GM23338 (cell line): Measurements from ENCODE around the gene XAGE3. TPM values are rescaled to one million over a fixed set of nuclear protein-coding genes. Genes with fewer than 3 reads are reported as not detected.

ENCODE experiments used
- ATAC-seq: fragments of 200-7000 bp; cut with Tn5 transposase; 3 replicates; pipeline ENCODE4 v1.9.1; 2020
- DNase-seq: peaks from one replicate; pipeline ENCODE4 v3.0.0-alpha.2; 2015; ENCODE audit warnings: low spot score
- H2AFZ ChIP-seq: fragments of 200-600 bp; sonication (generic); 2 replicates; pipeline ENCODE4 v1.8.0; 2016; ENCODE audit warnings: antibody characterized with exemption, mild to moderate bottlenecking, moderate library complexity
- H3F3A ChIP-seq: fragments of 200-600 bp; sonication (generic); replicated peaks from 2 replicates; pipeline ENCODE4 v1.8.0; 2017; ENCODE audit warnings: antibody characterized with exemption, mixed run types, low read depth
- H3K27ac ChIP-seq: fragments of 200-600 bp; sonication (generic); 2 replicates; pipeline ENCODE4 v1.6.1; 2016; ENCODE audit warnings: low read depth
- H3K27me3 ChIP-seq: fragments of 200-600 bp; sonication (generic); 2 replicates; pipeline ENCODE4 v1.8.0; 2016; ENCODE audit warnings: mild to moderate bottlenecking, mixed run types, moderate library complexity; ENCODE audit not compliant: insufficient read depth
- H3K36me3 ChIP-seq: fragments of 200-600 bp; sonication (generic); 2 replicates; pipeline ENCODE4 v1.8.0; 2016; ENCODE audit warnings: mild to moderate bottlenecking; ENCODE audit not compliant: insufficient read depth
- H3K4me1 ChIP-seq: fragments of 200-600 bp; sonication (generic); 2 replicates; pipeline ENCODE4 v1.8.0; 2016; ENCODE audit warnings: mild to moderate bottlenecking, moderate library complexity; ENCODE audit not compliant: insufficient read depth
- H3K4me2 ChIP-seq: fragments of 200-600 bp; sonication (generic); 2 replicates; pipeline ENCODE4 v1.7.1; 2017; ENCODE audit warnings: mixed run types
- H3K4me3 ChIP-seq: fragments of 200-600 bp; sonication (generic); 2 replicates; pipeline ENCODE4 v1.6.1; 2016; ENCODE audit warnings: mixed run types
- H3K79me2 ChIP-seq: fragments of 200-600 bp; sonication (generic); replicated peaks from 2 replicates; pipeline ENCODE4 v1.8.0; 2017; ENCODE audit warnings: mild to moderate bottlenecking; ENCODE audit not compliant: insufficient read depth
- H3K9me2 ChIP-seq: fragments of 200-600 bp; sonication (generic); 2 replicates; pipeline ENCODE4 v1.8.0; 2017; ENCODE audit not compliant: insufficient read depth
- H4K20me1 ChIP-seq: fragments of 200-600 bp; sonication (generic); replicated peaks from 2 replicates; pipeline ENCODE4 v1.8.0; 2017; ENCODE audit warnings: mild to moderate bottlenecking; ENCODE audit not compliant: insufficient read depth
- H3K27ac Mint-ChIP-seq: 2 replicates; pipeline ENCODE4 v1.8.0; 2020; ENCODE audit warnings: inconsistent platforms, mild to moderate bottlenecking, moderate library complexity, mixed read lengths
- H3K27me3 Mint-ChIP-seq: 3 replicates; pipeline ENCODE4 v1.8.0; 2022; ENCODE audit warnings: low read depth, mild to moderate bottlenecking, moderate library complexity, mixed read lengths, inconsistent platforms; ENCODE audit not compliant: insufficient read depth, poor library complexity
- H3K36me3 Mint-ChIP-seq: 3 replicates; pipeline ENCODE4 v1.8.0; 2021; ENCODE audit warnings: low read depth, mild to moderate bottlenecking, inconsistent platforms, moderate library complexity, mixed read lengths
- H3K4me1 Mint-ChIP-seq: 3 replicates; pipeline ENCODE4 v1.8.0; 2020; ENCODE audit warnings: mild to moderate bottlenecking, inconsistent platforms, mixed read lengths
- H3K4me3 Mint-ChIP-seq: 3 replicates; pipeline ENCODE4 v1.8.0; 2021; ENCODE audit warnings: moderate library complexity, mild to moderate bottlenecking, inconsistent platforms, mixed read lengths
- H3K9me3 Mint-ChIP-seq: 3 replicates; pipeline ENCODE4 v1.8.0; 2020; ENCODE audit warnings: moderate library complexity, mild to moderate bottlenecking, inconsistent platforms, mixed read lengths
- CREB1 ChIP-seq: fragments of 250-450 bp; sonication (Bioruptor Pico); IDR thresholded peaks from 2 replicates; pipeline ENCODE4 v1.5.0; 2020; ENCODE audit warnings: low read depth, mild to moderate bottlenecking, moderate library complexity
- EZH2 ChIP-seq: fragments of 200-600 bp; sonication (generic); IDR thresholded peaks from one replicate; pipeline ENCODE4 v1.8.0; 2017; ENCODE audit warnings: antibody characterized with exemption, mild to moderate bottlenecking, low read depth; ENCODE audit not compliant: unreplicated experiment
- JUNB ChIP-seq: IDR thresholded peaks from one replicate; pipeline ENCODE4 v1.6.1; 2016; ENCODE audit warnings: antibody characterized with exemption; ENCODE audit not compliant: unreplicated experiment
- REST ChIP-seq: IDR thresholded peaks from one replicate; pipeline ENCODE4 v1.6.1; 2018; ENCODE audit warnings: antibody characterized with exemption; ENCODE audit not compliant: unreplicated experiment
- STAT1 ChIP-seq: IDR thresholded peaks from one replicate; pipeline ENCODE4 v1.6.1; 2016; ENCODE audit warnings: antibody characterized with exemption; ENCODE audit not compliant: unreplicated experiment
- ZNF114 ChIP-seq: fragments of 250-450 bp; sonication (Bioruptor Pico); IDR thresholded peaks from 2 replicates; pipeline ENCODE4 v1.5.0; 2020; ENCODE audit warnings: mild to moderate bottlenecking, moderate library complexity
- ZNF331 ChIP-seq: fragments of 250-450 bp; sonication (Bioruptor Pico); IDR thresholded peaks from 2 replicates; pipeline ENCODE4 v1.5.0; 2020; ENCODE audit warnings: low read depth, mild to moderate bottlenecking, moderate library complexity
- polyA plus RNA-seq: library from polyadenylated mRNA; unstranded; fragments of >200 nt; fragmentation: Nextera tagmentation; extraction: Ambion mirVana; gene quantifications from 2 replicates; pipeline ENCODE4 v1.2.1, GENCODE V29; 2016
- total RNA-seq: library from RNA; depleted of rRNA; stranded (reverse); fragments of >200 nt; shearing (Covaris generic); gene quantifications from 2 replicates; pipeline ENCODE4 v1.2.3, GENCODE V29; 2014
- TF ChIP-seq, protein P1 (sequence below): fragments of 250-450 bp; sonication (Bioruptor Pico); IDR thresholded peaks from 2 replicates; pipeline ENCODE4 v1.5.0; 2020; ENCODE audit warnings: mild to moderate bottlenecking, moderate library complexity

XAGE3 gene
- total and polyA plus RNA-seq, 2 experiments from 2014 or later = not detected

GRCh38 chrX:52824608-52825007 is 43.3 kb downstream of the XAGE3 start:
- Mint-ChIP-seq H3K9me3 (peaks cover 9% of the 10 kb centered on the region; the same call in 2 of the 3 replicates), H3K36me3 (no peaks in the 10 kb centered on the region), H3K27ac (no peak overlapping the region), H3K4me1 (no peaks in the 10 kb centered on the region), H3K4me3 (no peak overlapping the region), H3K27me3 (peaks cover 2% of the 10 kb centered on the region)
- no peaks in the 10 kb centered on the region for H4K20me1 ChIP-seq
- H3F3A ChIP-seq = no peaks in the 10 kb centered on the region
- no peak overlapping the region for H3K4me3 ChIP-seq
- no peaks in the 10 kb centered on the region for H3K9me2 ChIP-seq
- H3K27ac ChIP-seq = no peak overlapping the region
- H3K36me3 ChIP-seq = no peaks in the 10 kb centered on the region
- ATAC-seq = no peak
- H3K27me3 ChIP-seq = no peaks in the 10 kb centered on the region
- no peaks in the 10 kb centered on the region for H3K4me1 ChIP-seq
- DNase-seq = no peak
- TF ChIP-seq STAT1 (no peak), REST (no peak), CREB1 (CRISPR knock-in tag) (no peak), EZH2 (no peak), JUNB (no peak), ZNF114 (CRISPR knock-in tag) (no peak), ZNF331 (CRISPR knock-in tag) (no peak)
- TF ChIP-seq, protein P1, sequence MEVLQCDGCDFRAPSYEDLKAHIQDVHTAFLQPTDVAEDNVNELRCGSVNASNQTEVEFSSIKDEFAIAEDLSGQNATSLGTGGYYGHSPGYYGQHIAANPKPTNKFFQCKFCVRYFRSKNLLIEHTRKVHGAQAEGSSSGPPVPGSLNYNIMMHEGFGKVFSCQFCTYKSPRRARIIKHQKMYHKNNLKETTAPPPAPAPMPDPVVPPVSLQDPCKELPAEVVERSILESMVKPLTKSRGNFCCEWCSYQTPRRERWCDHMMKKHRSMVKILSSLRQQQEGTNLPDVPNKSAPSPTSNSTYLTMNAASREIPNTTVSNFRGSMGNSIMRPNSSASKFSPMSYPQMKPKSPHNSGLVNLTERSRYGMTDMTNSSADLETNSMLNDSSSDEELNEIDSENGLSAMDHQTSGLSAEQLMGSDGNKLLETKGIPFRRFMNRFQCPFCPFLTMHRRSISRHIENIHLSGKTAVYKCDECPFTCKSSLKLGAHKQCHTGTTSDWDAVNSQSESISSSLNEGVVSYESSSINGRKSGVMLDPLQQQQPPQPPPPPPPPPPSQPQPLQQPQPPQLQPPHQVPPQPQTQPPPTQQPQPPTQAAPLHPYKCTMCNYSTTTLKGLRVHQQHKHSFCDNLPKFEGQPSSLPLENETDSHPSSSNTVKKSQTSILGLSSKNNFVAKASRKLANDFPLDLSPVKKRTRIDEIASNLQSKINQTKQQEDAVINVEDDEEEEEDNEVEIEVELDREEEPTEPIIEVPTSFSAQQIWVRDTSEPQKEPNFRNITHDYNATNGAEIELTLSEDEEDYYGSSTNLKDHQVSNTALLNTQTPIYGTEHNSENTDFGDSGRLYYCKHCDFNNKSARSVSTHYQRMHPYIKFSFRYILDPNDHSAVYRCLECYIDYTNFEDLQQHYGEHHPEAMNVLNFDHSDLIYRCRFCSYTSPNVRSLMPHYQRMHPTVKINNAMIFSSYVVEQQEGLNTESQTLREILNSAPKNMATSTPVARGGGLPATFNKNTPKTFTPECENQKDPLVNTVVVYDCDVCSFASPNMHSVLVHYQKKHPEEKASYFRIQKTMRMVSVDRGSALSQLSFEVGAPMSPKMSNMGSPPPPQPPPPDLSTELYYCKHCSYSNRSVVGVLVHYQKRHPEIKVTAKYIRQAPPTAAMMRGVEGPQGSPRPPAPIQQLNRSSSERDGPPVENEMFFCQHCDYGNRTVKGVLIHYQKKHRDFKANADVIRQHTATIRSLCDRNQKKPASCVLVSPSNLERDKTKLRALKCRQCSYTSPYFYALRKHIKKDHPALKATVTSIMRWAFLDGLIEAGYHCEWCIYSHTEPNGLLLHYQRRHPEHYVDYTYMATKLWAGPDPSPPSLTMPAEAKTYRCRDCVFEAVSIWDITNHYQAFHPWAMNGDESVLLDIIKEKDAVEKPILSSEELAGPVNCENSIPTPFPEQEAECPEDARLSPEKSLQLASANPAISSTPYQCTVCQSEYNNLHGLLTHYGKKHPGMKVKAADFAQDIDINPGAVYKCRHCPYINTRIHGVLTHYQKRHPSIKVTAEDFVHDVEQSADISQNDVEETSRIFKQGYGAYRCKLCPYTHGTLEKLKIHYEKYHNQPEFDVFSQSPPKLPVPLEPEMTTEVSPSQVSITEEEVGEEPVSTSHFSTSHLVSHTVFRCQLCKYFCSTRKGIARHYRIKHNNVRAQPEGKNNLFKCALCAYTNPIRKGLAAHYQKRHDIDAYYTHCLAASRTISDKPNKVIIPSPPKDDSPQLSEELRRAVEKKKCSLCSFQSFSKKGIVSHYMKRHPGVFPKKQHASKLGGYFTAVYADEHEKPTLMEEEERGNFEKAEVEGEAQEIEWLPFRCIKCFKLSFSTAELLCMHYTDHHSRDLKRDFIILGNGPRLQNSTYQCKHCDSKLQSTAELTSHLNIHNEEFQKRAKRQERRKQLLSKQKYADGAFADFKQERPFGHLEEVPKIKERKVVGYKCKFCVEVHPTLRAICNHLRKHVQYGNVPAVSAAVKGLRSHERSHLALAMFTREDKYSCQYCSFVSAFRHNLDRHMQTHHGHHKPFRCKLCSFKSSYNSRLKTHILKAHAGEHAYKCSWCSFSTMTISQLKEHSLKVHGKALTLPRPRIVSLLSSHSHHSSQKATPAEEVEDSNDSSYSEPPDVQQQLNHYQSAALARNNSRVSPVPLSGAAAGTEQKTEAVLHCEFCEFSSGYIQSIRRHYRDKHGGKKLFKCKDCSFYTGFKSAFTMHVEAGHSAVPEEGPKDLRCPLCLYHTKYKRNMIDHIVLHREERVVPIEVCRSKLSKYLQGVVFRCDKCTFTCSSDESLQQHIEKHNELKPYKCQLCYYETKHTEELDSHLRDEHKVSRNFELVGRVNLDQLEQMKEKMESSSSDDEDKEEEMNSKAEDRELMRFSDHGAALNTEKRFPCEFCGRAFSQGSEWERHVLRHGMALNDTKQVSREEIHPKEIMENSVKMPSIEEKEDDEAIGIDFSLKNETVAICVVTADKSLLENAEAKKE (CRISPR knock-in tag) = no peak
- no peak overlapping the region for H3K4me2 ChIP-seq
- H3K79me2 ChIP-seq = no peaks in the 10 kb centered on the region
- H2AFZ ChIP-seq = no peak overlapping the region
